ENCODE measurements around the gene PLXNA4.

DNA sequence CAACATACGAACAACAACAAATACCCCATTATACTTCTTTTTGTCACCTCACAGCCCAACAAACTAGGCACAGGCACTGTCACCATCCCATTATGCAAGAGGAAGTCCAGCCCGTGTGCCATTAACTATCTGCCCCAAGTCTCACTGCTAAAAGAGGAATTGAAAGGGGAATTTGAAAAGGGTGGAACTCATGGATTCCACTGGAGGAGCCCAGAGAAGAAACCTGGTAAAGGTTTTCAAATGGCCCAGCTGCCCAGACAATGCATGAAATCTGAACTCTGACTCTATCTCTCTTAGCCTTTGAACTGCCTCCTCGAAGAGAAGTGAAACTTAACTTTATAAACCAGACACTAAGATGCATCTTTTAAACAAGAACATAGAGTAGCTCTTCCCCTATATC, 130.0 kb downstream of the PLXNA4 start:
- TF ChIP-seq, protein P1, sequence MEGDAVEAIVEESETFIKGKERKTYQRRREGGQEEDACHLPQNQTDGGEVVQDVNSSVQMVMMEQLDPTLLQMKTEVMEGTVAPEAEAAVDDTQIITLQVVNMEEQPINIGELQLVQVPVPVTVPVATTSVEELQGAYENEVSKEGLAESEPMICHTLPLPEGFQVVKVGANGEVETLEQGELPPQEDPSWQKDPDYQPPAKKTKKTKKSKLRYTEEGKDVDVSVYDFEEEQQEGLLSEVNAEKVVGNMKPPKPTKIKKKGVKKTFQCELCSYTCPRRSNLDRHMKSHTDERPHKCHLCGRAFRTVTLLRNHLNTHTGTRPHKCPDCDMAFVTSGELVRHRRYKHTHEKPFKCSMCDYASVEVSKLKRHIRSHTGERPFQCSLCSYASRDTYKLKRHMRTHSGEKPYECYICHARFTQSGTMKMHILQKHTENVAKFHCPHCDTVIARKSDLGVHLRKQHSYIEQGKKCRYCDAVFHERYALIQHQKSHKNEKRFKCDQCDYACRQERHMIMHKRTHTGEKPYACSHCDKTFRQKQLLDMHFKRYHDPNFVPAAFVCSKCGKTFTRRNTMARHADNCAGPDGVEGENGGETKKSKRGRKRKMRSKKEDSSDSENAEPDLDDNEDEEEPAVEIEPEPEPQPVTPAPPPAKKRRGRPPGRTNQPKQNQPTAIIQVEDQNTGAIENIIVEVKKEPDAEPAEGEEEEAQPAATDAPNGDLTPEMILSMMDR (IDR thresholded peaks at IDR 0.05; ENCODE audit: low read depth, low read length) = no peak
- TF ChIP-seq, protein P2, sequence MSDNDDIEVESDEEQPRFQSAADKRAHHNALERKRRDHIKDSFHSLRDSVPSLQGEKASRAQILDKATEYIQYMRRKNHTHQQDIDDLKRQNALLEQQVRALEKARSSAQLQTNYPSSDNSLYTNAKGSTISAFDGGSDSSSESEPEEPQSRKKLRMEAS (IDR thresholded peaks at IDR 0.05; ENCODE audit: low read depth, low read length) = no peak
- TF ChIP-seq POLR2A (IDR thresholded peaks at IDR 0.05; ENCODE audit: extremely low read depth, insufficient read length) (no peak), MYC (IDR thresholded peaks at IDR 0.05; ENCODE audit: low read depth, low read length) (no peak)
